Measurements from ENCODE around the gene TMEM253.

GRCh38 chr14:21090940-21091663 lies 9.8 kb upstream of the TMEM253 start:
- TF ChIP-seq CTCF (IDR thresholded peaks at IDR 0.05), result no peak
- TF ChIP-seq ZFX (IDR thresholded peaks at IDR 0.05; ENCODE audit: borderline replicate concordance), result no peak
